ENCODE data around the gene RABAC1. TPM values are rescaled to one million over a fixed set of nuclear protein-coding genes. Genes with fewer than 3 reads are reported as not detected.
A peak's percentile ranks its signal among the peaks of the same experiment; 100 is the strongest.

Gene RABAC1
- total and polyA plus RNA-seq, 10 of the 15 experiments (the other 5 are each of a cell fraction or from before 2014, with no cell fraction given): 10.9 to 115 (median 49.2) TPM

- no peak for TF ChIP-seq BCLAF1 (IDR thresholded peaks at IDR 0.05)
- TF ChIP-seq EED (IDR thresholded peaks at IDR 0.05; ENCODE audit: low read depth): peak; percentile 23; the same call in 1 of the 2 replicates
- TF ChIP-seq ELK1 (IDR thresholded peaks at IDR 0.05; ENCODE audit: low read depth, low read length): no peak
- peak; percentile 80 for TF ChIP-seq RAD21 (IDR thresholded peaks at IDR 0.05; ENCODE audit: insufficient read depth, low read depth, low read length)
- no peak for TF ChIP-seq NR2C2 (IDR thresholded peaks at IDR 0.05; ENCODE audit: borderline replicate concordance, control insufficient read depth, insufficient read length, low read depth)
- TF ChIP-seq BCL11A (IDR thresholded peaks at IDR 0.05; ENCODE audit: low read depth, low read length): no peak
- TF ChIP-seq IRF4 (IDR thresholded peaks at IDR 0.05; ENCODE audit: low read depth, low read length): 0 out of 2 replicates have a peak, but pooled peaks have one; percentile 26
- no peak for TF ChIP-seq IRF5 (IDR thresholded peaks at IDR 0.05; ENCODE audit: borderline replicate concordance)
- no peak for TF ChIP-seq LARP7 (IDR thresholded peaks at IDR 0.05)
- TF ChIP-seq SIN3A (IDR thresholded peaks at IDR 0.05; ENCODE audit: low read depth, low read length): no peak
Observed at GRCh38 chr19:41957838-41958366, 1.2 kb downstream of the RABAC1 start (continued).
